GM18519 (cell line): ENCODE measurements around the gene DCC.

Experiments
- ATAC-seq: cut with Tn5 transposase; IDR thresholded peaks from one replicate; pipeline ENCODE4 v1.9.1; 2021; ENCODE audit warnings: mild to moderate bottlenecking, moderate library complexity; ENCODE audit not compliant: unreplicated experiment, low FRiP score

The DCC gene, protein sequence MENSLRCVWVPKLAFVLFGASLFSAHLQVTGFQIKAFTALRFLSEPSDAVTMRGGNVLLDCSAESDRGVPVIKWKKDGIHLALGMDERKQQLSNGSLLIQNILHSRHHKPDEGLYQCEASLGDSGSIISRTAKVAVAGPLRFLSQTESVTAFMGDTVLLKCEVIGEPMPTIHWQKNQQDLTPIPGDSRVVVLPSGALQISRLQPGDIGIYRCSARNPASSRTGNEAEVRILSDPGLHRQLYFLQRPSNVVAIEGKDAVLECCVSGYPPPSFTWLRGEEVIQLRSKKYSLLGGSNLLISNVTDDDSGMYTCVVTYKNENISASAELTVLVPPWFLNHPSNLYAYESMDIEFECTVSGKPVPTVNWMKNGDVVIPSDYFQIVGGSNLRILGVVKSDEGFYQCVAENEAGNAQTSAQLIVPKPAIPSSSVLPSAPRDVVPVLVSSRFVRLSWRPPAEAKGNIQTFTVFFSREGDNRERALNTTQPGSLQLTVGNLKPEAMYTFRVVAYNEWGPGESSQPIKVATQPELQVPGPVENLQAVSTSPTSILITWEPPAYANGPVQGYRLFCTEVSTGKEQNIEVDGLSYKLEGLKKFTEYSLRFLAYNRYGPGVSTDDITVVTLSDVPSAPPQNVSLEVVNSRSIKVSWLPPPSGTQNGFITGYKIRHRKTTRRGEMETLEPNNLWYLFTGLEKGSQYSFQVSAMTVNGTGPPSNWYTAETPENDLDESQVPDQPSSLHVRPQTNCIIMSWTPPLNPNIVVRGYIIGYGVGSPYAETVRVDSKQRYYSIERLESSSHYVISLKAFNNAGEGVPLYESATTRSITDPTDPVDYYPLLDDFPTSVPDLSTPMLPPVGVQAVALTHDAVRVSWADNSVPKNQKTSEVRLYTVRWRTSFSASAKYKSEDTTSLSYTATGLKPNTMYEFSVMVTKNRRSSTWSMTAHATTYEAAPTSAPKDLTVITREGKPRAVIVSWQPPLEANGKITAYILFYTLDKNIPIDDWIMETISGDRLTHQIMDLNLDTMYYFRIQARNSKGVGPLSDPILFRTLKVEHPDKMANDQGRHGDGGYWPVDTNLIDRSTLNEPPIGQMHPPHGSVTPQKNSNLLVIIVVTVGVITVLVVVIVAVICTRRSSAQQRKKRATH (N-terminal part only)

DNA sequence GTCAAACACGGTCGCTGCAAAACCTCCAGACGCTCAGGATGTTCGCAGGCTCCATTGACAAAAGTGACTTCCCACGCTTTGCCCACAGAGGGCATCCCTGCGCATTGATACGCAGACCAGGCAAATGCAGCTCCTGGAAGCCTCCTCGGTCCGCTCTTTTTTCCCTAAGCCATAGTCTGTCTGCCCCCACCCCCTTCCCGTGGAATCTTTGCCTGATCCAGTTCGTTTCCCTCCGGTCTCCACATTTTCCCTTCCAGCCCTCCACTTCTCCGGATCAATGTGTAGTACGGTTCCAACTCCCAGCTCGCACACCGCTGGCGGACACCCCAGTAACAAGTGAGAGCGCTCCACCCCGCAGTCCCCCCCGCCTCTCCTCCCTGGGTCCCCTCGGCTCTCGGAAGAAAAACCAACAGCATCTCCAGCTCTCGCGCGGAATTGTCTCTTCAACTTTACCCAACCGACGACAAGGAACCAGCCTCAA lies at the start of gene DCC:
Gene DCC, plus strand, starts transcription at position 307 of the 481 bp plus-strand sequence. CDS start 591 bp downstream, outside the sequence.
- ATAC-seq = no peak

- ATAC-seq = no peak
These were observed 29.3 kb upstream of the DCC start for GRCh38 chr18:52310651-52311050.

DNA sequence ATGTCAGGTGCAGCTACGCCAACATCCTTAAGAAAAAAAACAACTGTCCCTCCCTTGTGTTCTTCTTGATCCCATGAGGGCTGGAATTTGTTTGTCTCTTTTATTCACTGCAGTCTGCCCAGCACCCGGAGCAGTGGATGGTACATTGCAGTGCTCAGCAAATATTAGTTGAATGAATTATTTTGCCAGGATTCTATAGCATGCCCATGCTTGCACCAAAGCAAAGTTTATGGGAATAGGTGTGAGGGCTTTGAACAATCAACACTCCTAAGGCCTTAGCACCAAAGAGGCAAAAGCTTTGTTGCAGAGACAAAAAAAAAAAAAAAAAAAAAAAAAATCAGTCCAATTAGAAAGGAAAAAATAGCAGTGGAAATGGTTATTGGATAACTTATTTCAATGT lies 28.7 kb upstream of the DCC start:
- ATAC-seq = no peak

- ATAC-seq = no peak
These were observed 27.7 kb upstream of the DCC start for GRCh38 chr18:52312346-52312745.

- ATAC-seq = no peak
These were observed 26.8 kb upstream of the DCC start for GRCh38 chr18:52313213-52313612.

DNA sequence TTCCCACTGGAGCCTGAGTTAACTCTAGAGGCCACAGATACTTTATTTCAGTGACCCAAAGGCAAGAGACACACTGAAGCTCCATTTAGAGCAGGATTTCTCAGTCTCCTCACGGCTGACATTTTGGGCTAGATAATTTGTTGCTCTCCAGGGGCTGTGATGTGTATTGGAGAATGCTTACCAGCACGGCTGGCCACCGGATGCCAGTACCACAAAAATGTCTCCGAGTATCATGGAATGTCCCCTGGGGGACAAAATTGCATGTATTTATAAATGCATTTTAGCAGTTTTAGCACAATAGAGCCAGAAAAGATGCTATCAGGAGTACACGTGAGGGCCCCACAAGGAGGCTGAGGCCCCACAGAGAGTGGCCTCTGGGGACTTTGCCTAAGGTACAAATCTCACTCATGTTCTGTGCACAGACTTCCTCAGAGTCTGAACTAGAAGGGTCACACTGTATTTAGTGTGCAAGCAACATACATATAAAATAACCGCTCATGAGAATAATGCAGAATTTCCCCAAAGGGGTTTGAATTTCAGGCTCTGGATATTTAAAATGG lies 20.5 kb upstream of the DCC start:
- ATAC-seq = no peak

GRCh38 chr18:52322307-52322706 lies 17.7 kb upstream of the DCC start:
- ATAC-seq = no peak

DNA sequence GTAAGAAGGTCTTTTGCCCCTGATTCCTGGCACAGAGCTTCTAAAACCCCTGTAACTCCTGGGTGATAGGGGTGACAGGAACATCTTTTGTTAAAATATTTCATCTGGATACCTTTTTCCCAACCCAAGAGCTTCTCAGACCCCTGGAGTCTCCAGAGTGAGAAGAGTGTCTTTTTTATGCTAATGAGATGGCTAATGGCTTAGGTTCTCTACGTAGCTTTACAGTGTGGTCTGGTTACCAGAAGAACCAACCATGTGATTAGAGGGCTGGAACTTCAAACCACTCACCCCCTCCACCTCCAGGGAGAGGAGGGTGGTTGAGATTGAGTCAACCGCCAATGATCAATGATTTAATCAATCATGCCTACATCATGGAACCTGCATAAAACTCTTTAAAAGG lies 16.2 kb upstream of the DCC start:
- ATAC-seq = no peak

DNA sequence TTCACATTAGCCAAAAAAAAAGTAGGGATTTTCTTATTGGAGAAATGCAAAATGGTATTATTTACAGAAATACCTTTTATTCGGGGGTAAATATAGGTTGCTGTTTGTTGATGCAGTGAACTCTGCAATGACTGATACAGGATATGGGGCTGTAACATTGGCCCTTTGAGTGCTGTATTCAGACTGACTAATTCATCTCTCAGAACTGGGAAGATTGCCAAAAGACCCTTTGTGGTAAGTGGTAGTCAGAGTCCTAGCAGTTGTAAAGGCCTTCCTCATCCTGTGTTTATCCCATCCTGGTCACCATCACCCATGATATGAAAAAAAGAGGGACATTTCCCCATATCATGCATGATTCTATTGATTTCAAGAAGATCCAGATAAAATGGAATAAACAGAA lies 14.0 kb upstream of the DCC start:
- ATAC-seq = no peak

- no peak for ATAC-seq
These were observed 6.1 kb upstream of the DCC start for GRCh38 chr18:52333860-52334259.

DNA sequence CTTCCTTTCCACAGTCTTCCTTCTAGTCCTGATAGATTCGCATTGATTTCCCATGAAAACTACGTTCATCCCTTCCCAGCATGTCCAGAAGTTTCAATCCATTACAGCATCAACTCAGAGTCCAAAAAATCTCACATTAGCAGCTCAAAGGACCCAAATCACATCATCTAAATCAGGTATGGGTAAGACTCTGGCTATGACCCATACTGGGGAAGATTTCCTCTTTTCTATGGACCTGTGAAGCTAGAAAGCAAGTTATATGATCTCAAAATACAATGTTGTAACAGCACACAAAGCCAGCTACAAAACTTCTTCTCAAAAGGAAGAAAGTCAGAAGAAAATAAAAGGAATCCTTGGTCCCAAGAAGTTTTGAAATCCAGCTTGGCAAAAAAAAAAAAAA lies 5.7 kb upstream of the DCC start:
- ATAC-seq = no peak

DNA sequence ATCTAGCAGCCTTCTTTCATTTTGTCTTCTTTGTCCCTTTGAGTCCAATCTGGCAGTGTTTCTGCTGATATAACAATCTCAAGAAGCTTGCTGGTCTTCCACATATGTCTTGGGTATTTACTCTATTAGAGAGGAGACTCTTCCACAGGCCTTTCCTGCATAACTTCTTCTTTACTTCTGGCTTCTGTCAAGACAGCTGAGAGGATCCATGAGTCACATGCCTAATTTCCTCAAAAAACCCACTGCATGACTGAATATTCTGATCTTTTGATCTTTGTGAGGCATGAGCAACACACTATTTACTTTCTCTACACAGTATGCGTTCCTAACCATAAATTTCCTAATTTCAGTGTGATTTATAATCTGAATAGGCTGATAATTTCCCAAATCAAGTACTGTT lies 5.1 kb upstream of the DCC start:
- ATAC-seq = no peak

DNA sequence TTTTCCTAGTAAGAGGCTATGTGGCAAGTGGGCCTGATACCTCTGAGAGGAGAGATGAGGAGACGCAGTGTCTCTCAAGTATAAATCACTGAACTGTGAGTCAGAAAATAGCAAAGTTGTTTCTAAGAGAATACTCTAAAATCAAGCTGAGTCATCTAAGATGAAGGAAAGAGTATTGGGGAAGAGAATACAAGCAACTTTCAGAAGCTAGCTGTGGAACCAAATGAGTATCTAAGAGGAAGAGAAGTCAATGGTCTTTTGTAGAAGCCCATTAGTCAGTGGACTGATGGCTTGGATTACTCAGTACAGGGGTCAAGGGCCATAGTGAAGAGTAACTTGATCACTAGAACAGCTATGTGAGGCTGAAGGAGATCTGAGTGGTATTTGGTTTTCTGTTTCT lies 2.7 kb upstream of the DCC start:
- ATAC-seq = no peak

DNA sequence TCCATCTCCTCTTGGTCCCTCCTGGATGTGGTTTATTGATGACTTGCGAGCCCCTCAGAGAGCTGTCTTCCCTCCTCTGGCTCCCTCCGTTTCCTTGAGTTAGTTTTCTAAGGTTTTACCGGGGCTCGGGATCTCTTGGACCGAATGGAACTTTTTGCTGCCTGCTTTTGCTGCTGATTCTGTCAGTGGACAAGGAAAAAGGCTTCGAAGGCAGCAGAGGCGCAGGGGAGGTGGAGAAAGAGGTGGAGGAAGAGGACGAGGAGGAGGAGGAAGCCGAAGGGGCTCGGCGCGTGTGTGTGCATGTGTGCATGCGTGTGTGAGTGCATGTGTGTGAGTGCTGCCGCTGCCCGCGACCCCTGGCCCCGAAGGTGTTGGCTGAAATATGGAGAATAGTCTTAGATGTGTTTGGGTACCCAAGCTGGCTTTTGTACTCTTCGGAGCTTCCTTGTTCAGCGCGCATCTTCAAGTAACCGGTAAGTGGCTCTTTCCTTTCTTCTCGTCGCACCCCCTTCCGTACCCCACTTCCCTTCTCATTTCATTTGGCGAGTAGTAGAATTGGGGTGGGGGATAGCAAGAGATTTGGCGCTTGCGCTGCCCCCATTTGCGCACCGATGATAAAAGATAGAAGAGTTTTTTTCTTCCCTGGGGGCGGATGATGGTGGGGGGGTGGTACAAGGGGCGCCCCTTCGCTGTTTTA lies 557 bp downstream of the DCC start:
- ATAC-seq = no peak

DNA sequence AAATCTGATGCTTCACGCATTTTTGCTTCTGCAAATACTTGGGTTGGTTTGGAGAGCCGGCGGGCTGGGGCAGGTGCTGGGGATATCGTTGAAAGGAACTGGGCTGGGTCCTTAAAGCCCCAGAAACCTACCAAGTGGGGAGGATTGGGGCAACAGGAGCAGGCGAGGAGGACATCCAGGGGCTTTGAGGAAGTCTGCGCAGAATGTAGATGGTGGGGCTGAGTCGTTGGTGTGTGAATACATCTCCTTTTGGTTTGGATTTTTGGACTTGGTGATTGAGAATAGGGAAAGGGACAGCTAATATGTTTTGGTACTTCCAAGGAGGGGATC lies 1.1 kb downstream of the DCC start:
- no peak for ATAC-seq

- no peak for ATAC-seq
These were observed 1.8 kb downstream of the DCC start for GRCh38 chr18:52341608-52342381.

DNA sequence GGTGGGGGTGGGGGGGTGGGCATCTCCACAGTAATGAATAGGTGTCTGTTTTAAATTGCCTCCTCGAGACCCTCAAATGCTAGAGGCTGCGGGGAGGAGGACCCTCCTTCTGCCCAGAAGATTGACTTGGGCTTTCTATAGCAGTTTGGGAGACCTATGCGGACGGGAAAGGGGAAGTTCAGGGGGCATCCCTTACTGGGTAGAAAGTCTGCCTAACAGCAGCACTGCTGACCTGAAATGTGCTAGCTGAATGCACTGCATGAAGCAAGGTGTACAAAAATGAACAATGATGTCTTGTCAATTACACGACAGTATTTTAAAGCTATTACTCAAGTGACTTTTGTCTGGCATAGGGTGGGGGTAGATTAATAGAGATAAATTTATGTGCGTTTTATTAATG lies 2.5 kb downstream of the DCC start:
- ATAC-seq = no peak

- ATAC-seq = no peak
These were observed 3.1 kb downstream of the DCC start for GRCh38 chr18:52343138-52343537.

DNA sequence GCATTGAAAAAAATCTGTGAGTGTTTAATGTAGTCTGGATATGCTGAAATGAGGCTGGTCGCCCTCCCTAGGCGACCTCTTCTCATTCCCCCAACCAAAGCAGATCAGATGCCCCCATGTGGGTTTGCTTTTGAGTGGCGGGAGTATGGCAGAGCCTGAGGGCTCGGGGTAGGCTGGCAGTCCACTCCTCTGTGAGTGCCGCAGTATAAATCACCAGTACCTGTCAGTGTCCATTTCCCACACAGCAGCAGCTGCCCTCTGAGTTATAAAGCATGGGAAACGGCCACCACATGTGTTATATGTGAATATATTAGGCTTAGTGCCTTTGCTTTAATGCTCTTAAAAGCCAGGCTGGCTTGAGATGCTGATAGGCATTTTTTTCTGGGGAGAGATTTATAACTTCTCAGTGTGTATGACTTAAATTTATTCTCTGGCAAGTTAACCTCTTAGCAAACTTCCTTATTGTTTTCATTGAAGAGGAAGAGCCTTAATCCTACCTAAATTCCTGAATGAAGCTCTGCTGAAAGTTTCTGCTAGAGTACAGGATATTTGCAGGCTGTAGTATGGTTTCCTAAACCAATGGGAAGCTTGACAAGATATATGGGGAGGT lies 3.8 kb downstream of the DCC start:
- no peak for ATAC-seq
